ENCODE data around the gene CCDC110. TPM values are rescaled to one million over a fixed set of nuclear protein-coding genes. Genes with fewer than 3 reads are reported as not detected.
A peak's percentile ranks its signal among the peaks of the same experiment; 100 is the strongest.

The CCDC110 gene
- total RNA-seq, 1 experiment from 2014 or later, result 2.7 TPM

GRCh38 chr4:185504098-185505047 is 32.8 kb upstream of the CCDC110 start:
- peak; percentile 92 for ATAC-seq
- intact Hi-C loops (cut with micrococcal nuclease), result no loop called here
- RAD21 ChIA-PET (ENCODE audit: low non-redundant PET in 1 of 2, low total read pairs in 2 of 2, uncharacterized antibody in 2 of 2, unreplicated experiment in 2 of 2), result no interaction called here
- POLR2A ChIA-PET, result interaction anchor here (0.6 kb wide), 1 partner anchor 8 kb away, joined by 3 read pairs; no protein-coding TSS in a partner anchor
- H3K79me2 ChIP-seq (ENCODE audit: insufficient read depth, low read length), result no peaks in the 10 kb centered on the region
- BruUV-seq (replicated peaks), result TSS peak; percentile 83
- peak; percentile 96 for TF ChIP-seq SRF (IDR thresholded peaks at IDR 0.05; ENCODE audit: low read depth)
- peak; percentile 28 for TF ChIP-seq POLR2A (IDR thresholded peaks at IDR 0.05; ENCODE audit: borderline replicate concordance, extremely low read depth, insufficient read depth, insufficient read length)
- TF ChIP-seq SIN3A (IDR thresholded peaks at IDR 0.05; ENCODE audit: low read depth), result peak; percentile 64
- TF ChIP-seq CEBPB (IDR thresholded peaks at IDR 0.05; ENCODE audit: low read depth), result peak; percentile 91
- TF ChIP-seq TCF7L2 (IDR thresholded peaks at IDR 0.05; ENCODE audit: borderline replicate concordance, extremely low read depth, insufficient read depth, insufficient read length), result peak; percentile 81
- TF ChIP-seq POLR2AphosphoS5 (IDR thresholded peaks at IDR 0.05; ENCODE audit: low read depth, low read length), result peak; percentile 39; the same call in 1 of the 2 replicates
- TF ChIP-seq EZH2phosphoT487 (IDR thresholded peaks at IDR 0.05; ENCODE audit: borderline replicate concordance), result no peak
- peak; percentile 35; the same call in 1 of the 2 replicates for TF ChIP-seq JUND (IDR thresholded peaks at IDR 0.05)
- TF ChIP-seq REST (IDR thresholded peaks at IDR 0.05; ENCODE audit: low read depth), result no peak
- TF ChIP-seq SP1 (IDR thresholded peaks at IDR 0.05; ENCODE audit: low read depth), result peak; percentile 52; the same call in 1 of the 2 replicates
- TF ChIP-seq EGR1 (IDR thresholded peaks at IDR 0.05; ENCODE audit: low read depth), result no peak
- TF ChIP-seq FOSL1 (IDR thresholded peaks at IDR 0.05; ENCODE audit: low read depth), result no peak; the same call in 1 of the 2 replicates
- TF ChIP-seq RAD21 (IDR thresholded peaks at IDR 0.05; ENCODE audit: low read depth), result 0 out of 2 replicates have a peak, but pooled peaks have one; percentile 13
- peak; percentile 50 for TF ChIP-seq MAX (IDR thresholded peaks at IDR 0.05)
- TF ChIP-seq, protein P1, sequence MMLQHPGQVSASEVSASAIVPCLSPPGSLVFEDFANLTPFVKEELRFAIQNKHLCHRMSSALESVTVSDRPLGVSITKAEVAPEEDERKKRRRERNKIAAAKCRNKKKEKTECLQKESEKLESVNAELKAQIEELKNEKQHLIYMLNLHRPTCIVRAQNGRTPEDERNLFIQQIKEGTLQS (IDR thresholded peaks at IDR 0.05), result peak; percentile 88
- TF ChIP-seq, protein P2, sequence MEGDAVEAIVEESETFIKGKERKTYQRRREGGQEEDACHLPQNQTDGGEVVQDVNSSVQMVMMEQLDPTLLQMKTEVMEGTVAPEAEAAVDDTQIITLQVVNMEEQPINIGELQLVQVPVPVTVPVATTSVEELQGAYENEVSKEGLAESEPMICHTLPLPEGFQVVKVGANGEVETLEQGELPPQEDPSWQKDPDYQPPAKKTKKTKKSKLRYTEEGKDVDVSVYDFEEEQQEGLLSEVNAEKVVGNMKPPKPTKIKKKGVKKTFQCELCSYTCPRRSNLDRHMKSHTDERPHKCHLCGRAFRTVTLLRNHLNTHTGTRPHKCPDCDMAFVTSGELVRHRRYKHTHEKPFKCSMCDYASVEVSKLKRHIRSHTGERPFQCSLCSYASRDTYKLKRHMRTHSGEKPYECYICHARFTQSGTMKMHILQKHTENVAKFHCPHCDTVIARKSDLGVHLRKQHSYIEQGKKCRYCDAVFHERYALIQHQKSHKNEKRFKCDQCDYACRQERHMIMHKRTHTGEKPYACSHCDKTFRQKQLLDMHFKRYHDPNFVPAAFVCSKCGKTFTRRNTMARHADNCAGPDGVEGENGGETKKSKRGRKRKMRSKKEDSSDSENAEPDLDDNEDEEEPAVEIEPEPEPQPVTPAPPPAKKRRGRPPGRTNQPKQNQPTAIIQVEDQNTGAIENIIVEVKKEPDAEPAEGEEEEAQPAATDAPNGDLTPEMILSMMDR (IDR thresholded peaks at IDR 0.05 in 2 of 3, conservative IDR thresholded peaks at IDR 0.05 in 1 of 3; ENCODE audit: borderline replicate concordance in 1 of 3, insufficient read depth in 1 of 3, low read depth in 2 of 3, low read length in 2 of 3), result no peak
- TF ChIP-seq YY1 (IDR thresholded peaks at IDR 0.05; ENCODE audit: extremely low read depth, insufficient replicate concordance, low read depth, low read length), result peak; percentile 61
- TF ChIP-seq CBX3 (IDR thresholded peaks at IDR 0.05; ENCODE audit: low read depth), result peak; percentile 43; the same call in 1 of the 2 replicates
- no peaks in the 10 kb centered on the region for H3K27me3 ChIP-seq (ENCODE audit: insufficient read depth, low read length)
- H2AFZ ChIP-seq (ENCODE audit: low read depth, low read length, poor library complexity, severe bottlenecking), result peak overlapping the region; percentile 99
- no peak overlapping the region for H3K27ac ChIP-seq (ENCODE audit: low read depth, low read length)
- peak overlapping the region; percentile 87 for H3K4me2 ChIP-seq (ENCODE audit: low read length)
- no peaks in the 10 kb centered on the region for H3K9me2 ChIP-seq (ENCODE audit: insufficient read depth)
- DNase-seq (ENCODE audit: low read depth, low spot score), result peak; percentile 74
- H3K4me1 ChIP-seq (ENCODE audit: control insufficient read depth in 1 of 2, insufficient read depth in 2 of 2, low read length in 2 of 2), result peaks cover 9 to 24% of the 10 kb centered on the region in 2 experiments; a peak in 3 of 4 replicates
- H3K4me3 ChIP-seq (replicated peaks in 1 of 2; ENCODE audit: low read depth in 1 of 2, low read length in 2 of 2), result peak overlapping the region; percentile 37 to 59
- CTCF ChIA-PET, result no interaction called here
- H3K9me3 ChIP-seq (ENCODE audit: control insufficient read depth in 1 of 2, insufficient read depth in 1 of 2, low read depth in 1 of 2, low read length in 2 of 2), result no peaks in the 10 kb centered on the region
- peak overlapping the region; percentile 44 for H3K9ac ChIP-seq (ENCODE audit: low read length)
- no peaks in the 10 kb centered on the region for H4K20me1 ChIP-seq (ENCODE audit: insufficient read depth)
- no peaks in the 10 kb centered on the region for H3K36me3 ChIP-seq (ENCODE audit: control insufficient read depth in 1 of 2, insufficient read depth in 2 of 2, low read length in 2 of 2)

All from HCT116 (cell line).